B cell (primary cell): ENCODE data around the gene SHC3.

Source experiments
- EZH2 ChIP-seq: IDR thresholded peaks from 2 replicates; pipeline ENCODE4 v1.6.1; 2012; ENCODE audit warnings: borderline replicate concordance, low read depth, mild to moderate bottlenecking, moderate library complexity, low read length; ENCODE audit not compliant: insufficient read depth, poor library complexity, severe bottlenecking
- TF ChIP-seq, protein P1 (sequence below): fragments of 200-600 bp; IDR thresholded peaks from one replicate; pipeline ENCODE4 v1.8.0; 2022; ENCODE audit warnings: antibody characterized with exemption, mild to moderate bottlenecking

GRCh38 chr9:89165341-89165740, 13.3 kb downstream of the SHC3 start:
- no peak for TF ChIP-seq EZH2
- TF ChIP-seq, protein P1, sequence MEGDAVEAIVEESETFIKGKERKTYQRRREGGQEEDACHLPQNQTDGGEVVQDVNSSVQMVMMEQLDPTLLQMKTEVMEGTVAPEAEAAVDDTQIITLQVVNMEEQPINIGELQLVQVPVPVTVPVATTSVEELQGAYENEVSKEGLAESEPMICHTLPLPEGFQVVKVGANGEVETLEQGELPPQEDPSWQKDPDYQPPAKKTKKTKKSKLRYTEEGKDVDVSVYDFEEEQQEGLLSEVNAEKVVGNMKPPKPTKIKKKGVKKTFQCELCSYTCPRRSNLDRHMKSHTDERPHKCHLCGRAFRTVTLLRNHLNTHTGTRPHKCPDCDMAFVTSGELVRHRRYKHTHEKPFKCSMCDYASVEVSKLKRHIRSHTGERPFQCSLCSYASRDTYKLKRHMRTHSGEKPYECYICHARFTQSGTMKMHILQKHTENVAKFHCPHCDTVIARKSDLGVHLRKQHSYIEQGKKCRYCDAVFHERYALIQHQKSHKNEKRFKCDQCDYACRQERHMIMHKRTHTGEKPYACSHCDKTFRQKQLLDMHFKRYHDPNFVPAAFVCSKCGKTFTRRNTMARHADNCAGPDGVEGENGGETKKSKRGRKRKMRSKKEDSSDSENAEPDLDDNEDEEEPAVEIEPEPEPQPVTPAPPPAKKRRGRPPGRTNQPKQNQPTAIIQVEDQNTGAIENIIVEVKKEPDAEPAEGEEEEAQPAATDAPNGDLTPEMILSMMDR = no peak
